ENCODE results near the gene CHERP.

CHERP gene

GRCh38 chr19:16542045-16542909, at the start of gene CHERP:
CHERP (minus strand) TSS chr19:16542437; CDS start chr19:16542378, 59 bp downstream.
- DNase-seq = peak; percentile 93

- no peak for DNase-seq
These were observed 48.9 kb upstream of the CHERP start for GRCh38 chr19:16590876-16591802.

GRCh38 chr19:16589917-16590316, 47.7 kb upstream of the CHERP start:
- no peak for DNase-seq

- no peak for DNase-seq
These were observed 46.8 kb upstream of the CHERP start for GRCh38 chr19:16588824-16589577.

- DNase-seq = peak; percentile 45
These were observed 45.9 kb upstream of the CHERP start for GRCh38 chr19:16587833-16588823.

GRCh38 chr19:16586991-16587832, 45.0 kb upstream of the CHERP start:
- no peak for DNase-seq

- DNase-seq = no peak
These were observed 44.2 kb upstream of the CHERP start for GRCh38 chr19:16586477-16586871.

GRCh38 chr19:16585808-16586476, 43.7 kb upstream of the CHERP start:
- DNase-seq = no peak

GRCh38 chr19:16585094-16585801, 43.0 kb upstream of the CHERP start:
- DNase-seq = no peak

- peak; percentile 68 for DNase-seq
These were observed 42.2 kb upstream of the CHERP start for GRCh38 chr19:16584248-16585093.

- DNase-seq = no peak
These were observed 40.4 kb upstream of the CHERP start for GRCh38 chr19:16582486-16583261.

GRCh38 chr19:16581971-16582343, 39.7 kb upstream of the CHERP start:
- no peak for DNase-seq

- DNase-seq = no peak
These were observed 39.1 kb upstream of the CHERP start for GRCh38 chr19:16581145-16581970.

- no peak for DNase-seq
These were observed 37.1 kb upstream of the CHERP start for GRCh38 chr19:16579381-16579780.

- no peak for DNase-seq
These were observed 35.3 kb upstream of the CHERP start for GRCh38 chr19:16577531-16577985.

GRCh38 chr19:16576690-16577530, 34.7 kb upstream of the CHERP start:
- no peak for DNase-seq

All from KG1 (cell line).